ENCODE data around the gene DIO2.
A peak's percentile ranks its signal among the peaks of the same experiment; 100 is the strongest.

DIO2 gene

GRCh38 chr14:80212023-80212397, 706 bp upstream of the DIO2 start:
- H3K4me1 ChIP-seq (ENCODE audit: control insufficient read depth, insufficient read depth, low read length), result no peaks in the 10 kb centered on the region
- no peak for TF ChIP-seq KLF17 (tag by site-specific recombination; IDR thresholded peaks at IDR 0.05)
- no peak for TF ChIP-seq ZNF624 (tag by site-specific recombination; IDR thresholded peaks at IDR 0.05)
- 0 out of 2 replicates have a peak, but pooled peaks have one; percentile 21 for TF ChIP-seq TRIM28 (IDR thresholded peaks at IDR 0.05; ENCODE audit: borderline replicate concordance, low read length)
- no peak for TF ChIP-seq BCL11A (tag by site-specific recombination; IDR thresholded peaks at IDR 0.05; ENCODE audit: low read depth)
- CTCF ChIA-PET, result interaction anchor here (0.7 kb wide), 1 partner anchor 1245 kb away, joined by 3 read pairs; no protein-coding TSS in a partner anchor
- no peaks in the 10 kb centered on the region for H3K9me3 ChIP-seq (ENCODE audit: control insufficient read depth, insufficient read depth, low read depth, low read length)
- H3K36me3 ChIP-seq (ENCODE audit: control insufficient read depth in 2 of 2, insufficient read depth in 1 of 2, low read length in 2 of 2), result no peaks in the 10 kb centered on the region
- no peak overlapping the region for H3K4me3 ChIP-seq (ENCODE audit: low read depth, low read length)
- no peak overlapping the region for H3K27ac ChIP-seq (ENCODE audit: extremely low read depth, low read depth, low read length)
- POLR2A ChIA-PET, result no interaction called here

GRCh38 chr14:80208461-80208860, 2.8 kb downstream of the DIO2 start:
- CTCF ChIA-PET, result no interaction called here
- H3K4me3 ChIP-seq (ENCODE audit: low read depth, low read length), result no peak overlapping the region
- H3K9me3 ChIP-seq (ENCODE audit: control insufficient read depth, insufficient read depth, low read depth, low read length), result no peaks in the 10 kb centered on the region
- no peaks in the 10 kb centered on the region for H3K36me3 ChIP-seq (ENCODE audit: control insufficient read depth in 2 of 2, insufficient read depth in 1 of 2, low read length in 2 of 2)
- no peak overlapping the region for H3K27ac ChIP-seq (ENCODE audit: extremely low read depth, low read depth, low read length)
- POLR2A ChIA-PET, result no interaction called here
- no peak for TF ChIP-seq ZNF645 (tag by site-specific recombination; IDR thresholded peaks at IDR 0.05)
- TF ChIP-seq ZNF280C (tag by site-specific recombination; IDR thresholded peaks at IDR 0.05), result no peak
- no peak for TF ChIP-seq ZNF223 (tag by site-specific recombination; IDR thresholded peaks at IDR 0.05)
- no peak for TF ChIP-seq ZNF514 (tag by site-specific recombination; IDR thresholded peaks at IDR 0.05)
- no peak for TF ChIP-seq BCL11A (tag by site-specific recombination; IDR thresholded peaks at IDR 0.05; ENCODE audit: low read depth)
- TF ChIP-seq ZNF354C (tag by site-specific recombination; IDR thresholded peaks at IDR 0.05; ENCODE audit: borderline replicate concordance, low read depth), result no peak
- TF ChIP-seq ZNF174 (tag by site-specific recombination; IDR thresholded peaks at IDR 0.05), result no peak
- H3K4me1 ChIP-seq (ENCODE audit: control insufficient read depth, insufficient read depth, low read length), result no peaks in the 10 kb centered on the region

GRCh38 chr14:80206351-80207080, 4.8 kb downstream of the DIO2 start:
- POLR2A ChIA-PET, result no interaction called here
- no peaks in the 10 kb centered on the region for H3K9me3 ChIP-seq (ENCODE audit: control insufficient read depth, insufficient read depth, low read depth, low read length)
- no peaks in the 10 kb centered on the region for H3K4me1 ChIP-seq (ENCODE audit: control insufficient read depth, insufficient read depth, low read length)
- no peak overlapping the region for H3K4me3 ChIP-seq (ENCODE audit: low read depth, low read length)
- no peaks in the 10 kb centered on the region for H3K36me3 ChIP-seq (ENCODE audit: control insufficient read depth in 2 of 2, insufficient read depth in 1 of 2, low read length in 2 of 2)
- H3K27ac ChIP-seq (ENCODE audit: extremely low read depth, low read depth, low read length), result no peak overlapping the region
- CTCF ChIA-PET, result interaction anchor here (1.5 kb wide), 1 partner anchor 7 kb away, joined by 3 read pairs; no protein-coding TSS in a partner anchor
- no peak for TF ChIP-seq ZNF10 (tag by site-specific recombination; IDR thresholded peaks at IDR 0.05)
- TF ChIP-seq ZSCAN5A (tag by site-specific recombination; IDR thresholded peaks at IDR 0.05), result no peak
- no peak for TF ChIP-seq PBX3 (CRISPR knock-in tag; IDR thresholded peaks at IDR 0.05)
- no peak for TF ChIP-seq ZNF621 (tag by site-specific recombination; IDR thresholded peaks at IDR 0.05)
- TF ChIP-seq ZNF354C (tag by site-specific recombination; IDR thresholded peaks at IDR 0.05; ENCODE audit: borderline replicate concordance, low read depth), result no peak
- no peak for TF ChIP-seq ZNF140 (tag by site-specific recombination; IDR thresholded peaks at IDR 0.05)
- no peak for TF ChIP-seq HIC1 (tag by site-specific recombination; IDR thresholded peaks at IDR 0.05)
